Measurements from ENCODE around the gene VAMP4.

DNA sequence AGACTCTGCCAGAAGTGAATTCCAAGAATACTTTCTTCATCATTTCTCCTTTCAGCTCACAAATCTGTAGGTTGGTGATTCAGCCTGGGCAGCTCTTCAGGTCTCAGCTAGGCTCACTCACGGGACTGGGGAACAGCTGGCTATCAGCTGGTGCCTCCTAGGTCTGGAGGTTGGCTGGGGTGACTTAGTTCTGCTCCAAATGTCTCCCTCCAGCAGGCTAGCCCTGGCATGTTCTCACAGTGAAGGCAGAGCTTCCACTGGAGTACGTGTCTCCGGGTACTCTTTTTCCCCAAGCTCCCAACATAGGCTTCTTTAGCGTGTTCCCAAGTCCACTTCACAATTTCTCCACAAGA lies 12.5 kb upstream of the VAMP4 start:
- TF ChIP-seq, protein P1, sequence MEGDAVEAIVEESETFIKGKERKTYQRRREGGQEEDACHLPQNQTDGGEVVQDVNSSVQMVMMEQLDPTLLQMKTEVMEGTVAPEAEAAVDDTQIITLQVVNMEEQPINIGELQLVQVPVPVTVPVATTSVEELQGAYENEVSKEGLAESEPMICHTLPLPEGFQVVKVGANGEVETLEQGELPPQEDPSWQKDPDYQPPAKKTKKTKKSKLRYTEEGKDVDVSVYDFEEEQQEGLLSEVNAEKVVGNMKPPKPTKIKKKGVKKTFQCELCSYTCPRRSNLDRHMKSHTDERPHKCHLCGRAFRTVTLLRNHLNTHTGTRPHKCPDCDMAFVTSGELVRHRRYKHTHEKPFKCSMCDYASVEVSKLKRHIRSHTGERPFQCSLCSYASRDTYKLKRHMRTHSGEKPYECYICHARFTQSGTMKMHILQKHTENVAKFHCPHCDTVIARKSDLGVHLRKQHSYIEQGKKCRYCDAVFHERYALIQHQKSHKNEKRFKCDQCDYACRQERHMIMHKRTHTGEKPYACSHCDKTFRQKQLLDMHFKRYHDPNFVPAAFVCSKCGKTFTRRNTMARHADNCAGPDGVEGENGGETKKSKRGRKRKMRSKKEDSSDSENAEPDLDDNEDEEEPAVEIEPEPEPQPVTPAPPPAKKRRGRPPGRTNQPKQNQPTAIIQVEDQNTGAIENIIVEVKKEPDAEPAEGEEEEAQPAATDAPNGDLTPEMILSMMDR (conservative IDR thresholded peaks at IDR 0.05 in 1 of 2, IDR thresholded peaks at IDR 0.05 in 1 of 2; ENCODE audit: extremely low read depth in 1 of 2, insufficient read depth in 1 of 2, low read depth in 1 of 2, low read length in 2 of 2): no peak
- no peak for TF ChIP-seq EZH2 (IDR thresholded peaks at IDR 0.05; ENCODE audit: borderline replicate concordance, low read length)
